ENCODE results near the gene PRSS16.
"Not testable (repeated sequence)": the region's sequence is repeated elsewhere in the genome, so short reads cannot be mapped to it uniquely, and the experiment has no call there.

Gene PRSS16, protein sequence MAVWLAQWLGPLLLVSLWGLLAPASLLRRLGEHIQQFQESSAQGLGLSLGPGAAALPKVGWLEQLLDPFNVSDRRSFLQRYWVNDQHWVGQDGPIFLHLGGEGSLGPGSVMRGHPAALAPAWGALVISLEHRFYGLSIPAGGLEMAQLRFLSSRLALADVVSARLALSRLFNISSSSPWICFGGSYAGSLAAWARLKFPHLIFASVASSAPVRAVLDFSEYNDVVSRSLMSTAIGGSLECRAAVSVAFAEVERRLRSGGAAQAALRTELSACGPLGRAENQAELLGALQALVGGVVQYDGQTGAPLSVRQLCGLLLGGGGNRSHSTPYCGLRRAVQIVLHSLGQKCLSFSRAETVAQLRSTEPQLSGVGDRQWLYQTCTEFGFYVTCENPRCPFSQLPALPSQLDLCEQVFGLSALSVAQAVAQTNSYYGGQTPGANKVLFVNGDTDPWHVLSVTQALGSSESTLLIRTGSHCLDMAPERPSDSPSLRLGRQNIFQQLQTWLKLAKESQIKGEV

DNA sequence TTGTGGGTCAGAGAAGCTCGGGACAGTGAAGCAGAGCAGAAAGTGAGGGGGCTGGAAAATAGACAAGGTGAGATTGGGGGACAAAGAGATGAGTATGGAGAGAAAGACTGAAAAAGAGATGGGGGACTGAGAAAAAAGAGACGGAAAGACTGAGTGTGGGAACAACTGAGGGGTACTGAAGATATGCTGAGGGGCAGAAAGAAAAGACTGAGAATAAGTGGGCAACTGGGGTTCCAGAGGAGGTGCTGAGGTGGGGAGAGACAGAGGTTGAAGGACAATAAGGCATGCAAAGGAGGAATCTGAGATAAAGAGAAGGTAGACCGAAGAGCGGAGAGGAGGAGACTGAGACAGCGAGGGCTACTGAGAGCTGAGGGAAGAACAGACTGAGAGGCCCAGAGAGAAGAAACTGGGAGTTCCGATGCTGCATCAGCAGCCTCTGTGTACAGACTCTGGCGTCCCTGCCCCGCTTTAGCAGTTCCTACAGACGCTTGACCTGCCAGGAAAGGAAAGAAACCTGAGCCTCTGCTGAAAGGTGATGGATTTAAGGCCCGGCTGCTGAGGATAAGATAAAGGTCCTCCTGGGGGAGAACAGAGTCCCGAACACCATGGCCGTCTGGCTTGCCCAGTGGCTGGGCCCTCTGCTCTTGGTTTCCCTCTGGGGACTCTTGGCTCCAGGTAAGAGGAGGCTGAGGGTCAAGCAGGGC, at the start of gene PRSS16:
Gene PRSS16, plus strand, starts transcription at position 569 of the 704 bp plus-strand sequence. Its CDS starts 37 bp downstream, at position 606.
- no peak for DNase-seq

DNA sequence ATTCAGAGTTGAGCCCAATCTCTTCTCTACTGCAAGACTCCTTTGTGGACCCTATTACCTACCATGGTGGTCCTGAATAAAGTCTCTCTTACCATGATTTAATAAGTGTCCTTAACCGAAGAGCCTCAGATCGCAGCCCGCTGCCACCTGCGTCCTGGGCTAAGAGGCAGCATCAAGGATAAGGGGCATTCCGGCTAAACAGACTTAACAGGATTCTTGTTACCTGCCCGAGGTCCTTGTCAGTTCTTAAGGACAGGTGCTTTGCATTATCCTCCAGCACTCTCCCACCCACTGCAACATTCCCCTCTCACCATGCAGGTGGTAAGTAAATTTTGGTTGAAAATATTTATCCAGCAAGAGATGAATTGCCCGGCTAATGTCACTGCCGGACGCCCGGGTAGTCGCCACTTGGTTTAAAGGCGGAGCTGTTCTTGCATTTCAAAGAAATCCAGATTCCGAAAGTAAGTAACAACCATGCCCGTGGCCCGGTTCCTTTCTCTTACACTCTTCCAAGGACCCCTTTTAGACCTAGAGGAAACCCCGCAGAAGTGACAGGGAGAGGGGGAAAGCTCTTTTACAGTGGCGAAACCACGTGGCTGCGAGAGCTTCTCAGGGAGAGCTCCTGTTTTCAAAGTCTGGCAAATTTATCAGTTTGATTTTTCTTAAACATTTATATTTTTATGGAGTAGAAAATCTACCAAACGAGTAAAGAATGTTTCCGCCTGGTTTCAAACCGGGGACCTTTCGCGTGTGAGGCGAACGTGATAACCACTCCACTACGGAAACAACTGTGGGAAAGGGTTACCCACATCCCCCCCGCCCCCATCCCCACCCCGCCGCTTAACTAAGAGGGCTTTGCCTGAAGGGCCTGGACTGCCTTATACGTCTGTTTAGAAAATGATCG, 41.9 kb upstream of the PRSS16 start:
- DNase-seq: no peak

DNA sequence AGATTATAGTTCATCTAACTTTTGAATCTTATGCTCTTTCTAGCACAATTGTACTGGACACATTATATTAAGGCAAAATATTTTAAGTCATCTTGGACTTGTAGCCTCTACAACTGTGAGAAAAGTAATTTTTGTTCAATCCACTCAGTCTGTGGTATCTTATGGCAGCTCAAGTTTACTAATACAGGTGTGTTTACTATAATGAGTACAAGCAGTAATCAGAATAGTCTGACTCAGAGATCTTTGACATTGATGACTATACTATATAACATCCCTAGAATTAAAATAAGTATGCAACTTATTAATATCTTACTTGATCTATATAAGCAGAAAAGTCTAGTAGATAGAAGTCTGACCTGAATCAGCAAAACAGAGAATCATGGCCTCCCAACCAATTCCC, 40.7 kb upstream of the PRSS16 start:
- no peak for DNase-seq

DNA sequence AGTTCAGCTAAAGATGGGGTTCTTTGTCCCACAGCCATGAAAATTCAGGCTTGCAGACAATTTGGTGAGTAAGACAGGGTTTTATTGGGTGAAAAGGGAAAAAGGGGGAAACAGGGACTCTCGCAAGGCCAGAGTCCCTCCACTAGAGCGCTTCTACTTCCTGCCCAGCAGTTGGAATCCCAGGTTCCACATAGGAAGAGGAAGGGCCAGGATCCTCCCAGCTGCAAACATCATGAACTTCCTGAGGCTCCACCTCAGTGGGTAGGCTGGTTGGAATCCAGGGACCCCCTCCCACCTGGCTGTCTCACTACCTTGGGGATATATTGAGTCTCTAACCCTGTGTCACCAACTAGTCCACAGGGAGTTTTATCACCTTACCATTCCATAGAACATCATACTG, 39.5 kb upstream of the PRSS16 start:
- no peak for DNase-seq

DNA sequence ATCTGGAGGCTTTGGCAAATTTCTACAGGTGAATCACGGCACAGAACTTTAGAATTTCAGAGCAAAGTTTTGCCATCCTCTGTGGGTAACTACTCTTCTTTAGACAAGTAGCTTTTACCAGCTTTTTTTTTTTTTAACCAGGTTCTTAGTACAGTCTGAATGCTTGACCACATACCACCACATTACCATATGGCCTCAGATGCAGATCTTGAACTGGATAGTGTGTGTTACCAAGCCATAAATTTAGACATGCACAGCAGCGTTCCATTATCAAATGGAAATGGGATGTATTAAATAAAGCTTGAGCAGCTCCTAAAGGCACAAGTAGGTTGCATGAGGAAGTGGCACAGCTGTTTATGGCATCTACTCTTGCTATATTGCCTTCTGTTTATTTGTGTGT, 38.3 kb upstream of the PRSS16 start:
- no peak for DNase-seq

DNA sequence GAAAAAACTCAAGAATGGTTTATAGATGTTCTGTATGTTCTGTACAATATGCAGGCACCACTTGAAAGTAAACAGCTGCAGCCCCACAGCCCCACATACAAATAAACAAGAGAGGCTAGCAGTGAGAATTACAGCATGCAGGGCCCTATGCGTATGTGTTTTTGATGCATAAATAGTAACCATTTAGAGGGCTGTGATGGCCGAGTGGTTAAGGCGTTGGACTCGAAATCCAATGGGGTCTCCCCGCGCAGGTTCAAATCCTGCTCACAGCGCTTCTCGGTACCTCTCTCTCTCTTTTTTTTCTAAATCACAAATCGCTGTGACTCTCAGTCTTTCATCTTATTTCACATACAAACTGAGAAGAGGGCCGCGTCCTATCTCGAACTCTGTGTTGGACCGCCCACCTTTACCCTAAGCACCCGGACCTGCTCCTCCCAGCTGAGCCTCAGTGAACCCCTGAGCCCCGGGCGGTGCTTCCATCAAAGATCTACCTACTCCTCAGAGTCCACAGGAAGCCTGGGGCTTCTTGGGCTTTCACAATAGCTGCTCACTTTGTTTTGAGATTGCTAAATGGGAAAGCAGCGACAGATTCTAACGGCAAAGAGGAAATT, 37.7 kb upstream of the PRSS16 start:
- no peak for DNase-seq

DNA sequence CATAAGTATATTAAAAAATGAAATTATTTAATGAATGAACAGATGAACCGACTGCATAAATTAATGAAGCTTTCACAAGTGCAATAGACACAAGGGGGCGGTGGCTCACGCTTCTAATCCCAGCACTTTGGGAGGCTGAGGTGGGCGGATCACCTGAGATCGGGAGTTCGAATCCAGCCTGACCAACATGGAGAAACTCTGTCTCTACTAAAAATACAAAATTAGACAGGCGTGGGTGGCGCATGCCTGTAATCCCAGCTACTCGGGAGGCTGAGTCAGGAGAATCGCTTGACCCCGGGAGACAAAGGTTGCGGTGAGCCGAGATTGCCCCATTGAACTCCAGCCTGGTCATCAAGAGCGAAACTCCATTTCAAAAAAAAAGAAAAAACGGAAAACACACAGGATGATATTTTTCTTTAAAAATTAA, 34.4 kb upstream of the PRSS16 start:
- DNase-seq: not testable (repeated sequence)

DNA sequence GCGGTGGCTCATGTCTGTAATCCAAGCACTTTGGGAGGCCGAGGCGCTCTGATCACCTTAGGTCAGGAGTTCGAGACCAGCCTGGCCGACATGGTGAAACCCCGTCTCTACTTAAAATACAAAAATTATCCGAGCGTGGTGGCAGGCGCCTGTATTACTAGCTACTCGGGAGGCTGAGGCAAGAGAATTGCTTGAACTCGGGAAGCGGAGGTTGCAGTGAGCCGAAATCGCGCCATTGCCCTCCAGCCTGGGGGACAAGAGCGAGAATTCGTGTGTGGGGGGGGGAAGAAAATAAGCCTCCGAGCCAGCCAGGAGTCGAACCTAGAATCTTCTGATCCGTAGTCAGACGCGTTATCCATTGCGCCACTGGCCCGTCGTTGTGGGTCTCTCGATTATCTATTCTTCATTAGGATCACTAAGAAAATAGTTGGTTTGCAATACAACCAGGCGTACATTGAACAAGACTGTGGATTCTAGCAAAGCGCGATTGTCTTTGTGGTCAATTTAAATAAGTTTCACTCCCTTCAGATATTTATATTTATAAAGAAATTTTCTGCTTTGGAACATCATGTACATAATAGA, 33.9 kb upstream of the PRSS16 start:
- DNase-seq: peak; percentile 29

DNA sequence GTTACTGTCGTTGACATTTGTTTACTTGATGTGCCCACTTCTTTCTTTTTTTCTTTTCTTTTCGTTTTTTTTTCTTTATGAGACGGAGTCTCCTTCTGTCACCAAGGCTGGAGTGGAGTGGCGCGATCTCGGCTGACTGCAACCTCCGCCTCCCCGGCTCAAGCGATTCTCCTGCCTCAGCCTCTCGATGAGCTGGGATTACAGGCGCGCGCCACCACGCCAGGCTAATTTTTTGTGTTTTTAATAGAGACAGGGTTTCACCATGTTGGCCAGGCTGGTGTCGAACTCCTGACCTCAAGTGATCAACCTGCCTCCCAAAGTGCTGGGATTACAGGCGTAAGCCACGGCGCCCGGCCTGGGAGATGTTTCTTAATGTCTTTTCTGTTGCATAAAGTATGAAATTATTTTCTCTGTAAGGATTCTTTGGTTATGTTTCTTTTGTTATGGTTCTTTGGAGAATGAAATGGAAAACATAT, 33.3 kb upstream of the PRSS16 start:
- no peak for DNase-seq

DNA sequence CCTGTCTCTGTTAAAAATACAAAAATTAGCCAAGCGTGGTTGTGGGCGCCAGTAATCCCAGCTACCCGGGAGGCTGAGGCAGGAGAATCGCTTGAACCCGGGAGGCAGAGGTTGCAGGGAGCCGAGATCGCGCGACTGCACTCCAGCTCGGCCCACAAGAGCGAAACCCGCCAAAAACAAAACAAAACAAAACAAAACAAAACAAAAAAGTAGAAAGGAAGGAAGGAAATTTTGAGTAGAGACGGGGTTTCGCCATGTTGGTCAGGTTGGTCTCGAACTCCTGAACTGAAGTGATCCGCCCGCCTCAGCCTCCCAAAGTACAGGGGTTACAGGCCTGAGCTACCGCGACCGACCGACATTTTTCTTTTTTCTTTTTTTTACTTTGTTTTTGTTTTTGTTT, 30.6 kb upstream of the PRSS16 start:
- no peak for DNase-seq

DNA sequence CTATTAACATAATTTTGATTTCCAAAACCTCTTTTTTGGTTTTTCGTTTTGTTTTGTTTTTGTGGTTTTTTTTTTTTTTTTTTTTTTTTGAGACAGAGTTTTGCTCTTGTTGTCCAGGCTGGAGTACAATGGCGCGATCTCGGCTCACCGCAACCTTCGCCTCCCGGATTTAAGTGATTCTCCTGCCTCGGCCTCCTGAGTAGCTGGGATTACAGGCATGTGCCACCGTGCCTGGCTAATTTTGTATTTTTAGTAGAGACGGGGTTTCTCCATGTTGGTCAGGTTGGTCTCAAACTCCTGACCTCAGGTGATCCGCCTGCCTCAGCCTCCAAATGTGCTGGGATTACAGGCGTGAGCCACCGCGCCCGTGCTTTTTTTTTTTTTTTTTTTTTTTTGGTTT, 24.5 kb upstream of the PRSS16 start:
- DNase-seq: not testable (repeated sequence)

DNA sequence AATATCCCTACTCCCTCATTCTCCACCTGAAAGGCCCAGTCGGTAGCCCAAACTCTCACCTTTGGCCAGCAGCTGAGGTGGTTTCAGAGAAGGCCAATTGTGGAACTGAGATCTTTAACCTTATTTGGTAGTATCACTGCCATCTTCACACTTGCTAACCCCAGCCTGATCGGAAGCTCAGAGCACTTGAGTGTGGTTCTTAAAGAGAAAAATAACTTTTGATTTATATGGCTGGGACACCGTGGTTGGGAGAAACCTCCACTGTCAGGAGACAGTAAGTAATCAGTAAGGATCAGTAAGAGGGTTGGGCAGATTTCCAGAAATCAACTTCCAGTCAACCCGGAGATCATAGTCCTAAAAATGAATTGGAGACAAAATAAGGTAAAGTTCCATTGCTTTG, 22.8 kb upstream of the PRSS16 start:
- no peak for DNase-seq

DNA sequence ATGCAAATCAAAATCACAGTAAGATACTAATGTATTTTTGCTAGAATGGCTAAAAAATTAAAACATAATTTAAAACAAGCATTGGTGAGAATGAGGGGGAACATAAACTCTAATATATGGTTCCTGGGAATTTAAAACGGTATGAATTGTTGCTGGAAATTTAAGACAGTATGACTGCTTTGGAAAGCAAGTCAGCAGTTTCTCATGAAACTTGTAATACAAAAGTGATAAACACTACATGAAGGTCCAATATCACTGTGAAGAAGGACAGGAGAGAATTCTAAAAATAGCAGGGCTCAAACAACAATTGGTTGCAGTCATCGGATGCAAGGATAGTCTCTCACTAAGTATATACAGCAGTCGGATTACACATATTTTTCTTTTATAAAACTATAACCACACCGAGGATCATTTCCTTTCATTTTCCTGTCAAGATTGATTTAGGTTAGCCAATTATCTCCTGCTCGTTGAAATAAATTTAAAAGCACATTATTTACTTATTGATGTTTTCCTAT, 18.5 kb upstream of the PRSS16 start:
- no peak for DNase-seq

DNA sequence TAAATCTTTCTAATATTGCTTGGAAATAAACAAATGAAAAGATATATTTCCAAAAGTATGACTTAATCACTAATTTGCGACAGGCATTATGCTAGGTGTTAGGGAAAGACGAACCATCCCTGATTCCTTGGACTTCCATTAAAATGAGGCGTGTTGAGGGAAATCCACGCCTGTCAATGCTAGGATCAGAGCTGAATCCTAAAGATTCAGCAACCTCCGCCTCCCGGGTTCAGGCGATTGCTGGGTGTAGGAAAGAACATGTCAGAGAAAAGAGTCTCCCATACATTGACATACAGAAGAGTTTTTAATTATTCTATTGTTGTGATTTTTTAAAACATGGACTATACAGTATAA, 16.8 kb upstream of the PRSS16 start:
- no peak for DNase-seq

DNA sequence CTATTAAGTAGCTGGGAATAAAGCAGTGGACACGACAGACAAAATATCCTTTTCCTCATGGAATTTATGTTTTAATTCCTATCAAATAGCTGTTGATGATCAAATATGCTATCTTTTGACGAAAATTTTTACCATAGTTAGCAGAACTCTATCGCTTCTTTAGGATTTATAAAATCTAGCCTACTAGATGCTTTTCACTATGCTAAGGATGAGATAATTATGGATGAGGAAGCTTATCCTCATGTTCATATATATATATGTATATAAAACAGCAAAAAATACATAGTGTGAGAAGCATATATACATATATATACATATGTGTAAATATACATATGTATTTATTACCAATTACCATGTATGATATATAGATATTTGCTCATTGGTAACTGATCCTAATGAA, 12.9 kb upstream of the PRSS16 start:
- no peak for DNase-seq

DNA sequence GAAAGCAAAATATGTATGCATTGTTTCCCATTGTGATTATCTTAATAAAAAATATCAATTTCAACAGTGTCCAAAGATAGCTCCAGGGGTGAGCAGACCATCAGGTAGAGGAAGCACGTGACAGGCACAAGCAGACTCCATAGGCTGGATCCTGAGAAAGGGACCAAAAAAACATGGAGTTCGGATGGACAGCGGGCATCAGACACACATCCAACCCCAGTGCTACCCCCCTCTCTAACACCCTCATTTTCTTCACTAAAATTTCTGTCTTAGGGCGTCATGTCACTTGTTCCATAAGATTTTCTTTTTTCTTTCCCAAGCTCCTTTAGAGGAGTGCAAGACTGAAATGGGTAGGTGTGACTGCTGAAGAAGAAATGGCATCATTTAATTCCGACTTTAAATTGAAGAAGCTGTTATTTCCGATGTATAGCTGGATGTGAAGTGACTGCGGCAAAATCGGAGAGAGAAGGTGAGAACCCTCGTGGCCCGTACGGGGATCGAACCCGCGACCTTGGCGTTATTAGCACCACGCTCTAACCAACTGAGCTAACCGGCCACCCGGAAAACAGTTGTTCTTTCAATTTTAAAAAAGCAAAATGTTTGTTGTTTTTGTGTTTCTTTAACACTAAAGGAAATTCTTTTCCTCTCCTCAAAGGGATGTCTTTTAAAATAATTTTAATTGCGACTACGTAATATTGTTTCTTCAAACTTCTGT, 10.3 kb upstream of the PRSS16 start:
- DNase-seq: peak; percentile 81

DNA sequence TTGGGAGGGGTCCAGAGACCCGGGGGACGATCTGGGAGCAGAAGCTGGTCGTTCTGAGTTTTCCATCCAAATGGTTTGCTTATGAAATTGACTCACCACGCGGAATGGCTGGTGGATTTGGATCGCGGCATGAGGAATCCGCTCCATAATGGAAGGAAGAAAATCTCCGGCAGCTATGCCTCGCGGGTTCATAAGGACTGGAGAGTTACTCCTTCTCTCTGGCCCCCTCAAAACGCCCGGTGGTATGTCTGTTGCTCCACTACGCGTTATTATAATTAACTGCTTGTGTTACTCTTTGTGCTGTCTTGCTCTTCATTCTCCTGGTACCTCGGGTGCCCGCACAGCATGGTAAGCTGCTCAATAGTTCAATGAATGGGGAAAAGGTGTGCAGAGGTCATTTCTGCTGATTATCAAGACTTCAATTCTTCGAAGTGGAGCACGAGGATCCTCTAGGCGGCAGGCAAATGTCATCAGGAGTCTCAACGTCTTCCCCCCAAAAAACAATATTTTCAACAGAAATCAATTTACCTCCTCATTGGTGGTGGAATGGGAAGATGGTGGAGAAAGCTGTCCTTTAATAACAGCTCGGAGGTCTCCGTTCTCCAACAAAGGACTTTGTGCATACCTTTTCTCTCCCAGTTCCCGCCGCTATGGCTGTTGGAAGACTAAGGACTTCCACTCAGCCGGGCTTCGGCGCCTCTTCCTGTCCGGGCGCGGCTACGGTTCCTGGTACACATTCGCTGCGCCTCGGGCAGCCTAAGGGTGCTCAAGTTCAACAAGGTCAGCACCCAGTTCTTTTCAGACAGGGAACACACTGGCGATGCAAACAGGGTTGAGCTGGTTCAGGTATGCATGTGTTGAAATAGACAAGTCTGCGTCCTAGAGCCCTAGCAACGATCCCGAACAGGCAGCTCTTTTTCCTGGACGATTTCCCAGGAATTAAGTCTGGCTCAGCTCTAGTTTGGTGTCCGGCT, 9.2 kb upstream of the PRSS16 start:
- no peak for DNase-seq

DNA sequence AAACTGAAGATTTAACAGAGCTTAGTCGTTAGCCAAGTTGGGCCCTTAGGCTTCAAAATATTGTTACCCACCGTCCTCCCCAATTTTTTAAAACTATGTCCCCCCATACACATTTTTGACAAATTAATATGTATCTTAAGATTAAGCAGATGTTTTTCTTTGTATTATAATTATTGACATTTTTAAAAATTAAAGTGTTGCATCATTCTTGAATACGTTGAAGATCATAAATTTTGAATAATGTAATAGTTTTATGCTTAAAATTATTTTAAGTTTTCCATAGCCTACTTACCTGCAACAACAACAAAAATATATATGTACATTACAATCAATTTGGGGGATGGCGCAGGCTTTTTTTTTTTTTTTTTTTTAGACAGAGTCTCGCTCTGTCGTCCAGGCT, 8.2 kb upstream of the PRSS16 start:
- DNase-seq: no peak

DNA sequence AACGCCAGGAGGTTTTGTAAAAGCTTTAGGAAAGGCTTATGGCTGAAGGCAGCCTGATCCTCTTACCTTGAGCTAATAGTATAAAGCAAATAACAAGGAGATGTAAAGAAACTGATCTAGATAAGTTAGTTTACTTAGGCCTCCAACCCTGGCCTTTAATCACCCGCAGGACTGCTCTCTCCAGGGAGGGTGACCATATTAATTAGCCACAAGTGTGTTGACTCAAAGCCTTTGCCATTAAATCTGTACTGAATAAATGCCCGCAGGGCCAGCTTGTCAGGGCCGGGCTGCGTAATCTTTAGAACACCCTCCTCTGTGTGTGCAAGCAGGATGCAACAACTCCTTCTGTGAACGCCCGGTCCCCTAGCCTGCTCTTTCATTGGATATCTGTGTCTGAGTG, 6.1 kb upstream of the PRSS16 start:
- no peak for DNase-seq

Data from RPMI8226 (cell line).